Stimulated activated CD8-positive, alpha-beta memory T cell treated with anti-CD3 and anti-CD28 coated beads, Interleukin-7, amount 100 ng/mL, for 4 hours (primary cell): ENCODE results near the gene INPP5A.

Experiments
- DNase-seq, 2 donors: peaks; one replicate each; pipeline ENCODE4 v3.0.0-alpha.2; 2020; ENCODE audit warnings: low read depth in 2 of 2

The INPP5A gene

DNA sequence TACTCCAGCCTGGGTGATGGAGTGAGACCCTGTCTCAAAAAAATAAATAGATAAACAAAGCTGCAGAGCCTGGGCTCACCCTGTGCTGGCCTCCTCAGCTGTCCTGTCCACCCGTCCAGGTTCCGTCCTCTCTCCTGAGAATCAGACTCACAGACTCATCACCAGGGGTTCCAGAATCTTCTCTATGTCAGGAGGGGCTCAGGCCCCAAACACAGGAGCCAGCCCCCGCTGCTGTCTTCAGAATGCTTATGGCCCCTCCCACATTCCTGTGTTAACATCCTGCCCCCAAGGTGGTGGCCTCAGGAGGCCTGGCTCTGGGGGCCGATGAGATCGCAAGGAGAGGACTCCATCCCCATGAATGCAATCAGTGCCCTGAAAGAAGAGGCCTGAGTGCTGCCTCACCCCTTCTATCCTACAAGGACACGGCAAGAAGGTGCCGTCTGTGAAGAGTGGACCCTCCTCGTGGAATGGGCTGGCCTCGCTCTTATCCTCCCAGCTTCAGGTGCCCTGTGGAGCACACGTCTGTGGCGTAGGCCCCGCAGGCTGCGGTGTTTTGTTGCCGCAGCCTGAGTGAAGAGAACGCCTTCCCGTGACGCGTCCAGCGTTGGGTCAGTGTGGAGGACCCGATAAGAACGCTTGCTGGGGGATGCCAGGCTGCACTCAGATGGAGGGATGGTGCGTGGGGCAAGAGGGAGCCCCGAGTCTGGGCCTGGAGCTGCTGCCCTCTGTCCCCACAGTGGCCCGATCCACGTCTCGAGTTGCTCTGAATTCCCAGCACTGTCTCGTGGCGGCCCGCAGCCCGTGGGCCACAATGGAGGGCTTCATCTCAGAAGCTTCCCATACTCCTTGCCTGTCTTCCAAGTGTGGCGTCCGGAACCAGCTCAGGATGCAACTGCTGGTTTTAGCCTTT is 77.1 kb downstream of the INPP5A start:
- DNase-seq: no peak

DNA sequence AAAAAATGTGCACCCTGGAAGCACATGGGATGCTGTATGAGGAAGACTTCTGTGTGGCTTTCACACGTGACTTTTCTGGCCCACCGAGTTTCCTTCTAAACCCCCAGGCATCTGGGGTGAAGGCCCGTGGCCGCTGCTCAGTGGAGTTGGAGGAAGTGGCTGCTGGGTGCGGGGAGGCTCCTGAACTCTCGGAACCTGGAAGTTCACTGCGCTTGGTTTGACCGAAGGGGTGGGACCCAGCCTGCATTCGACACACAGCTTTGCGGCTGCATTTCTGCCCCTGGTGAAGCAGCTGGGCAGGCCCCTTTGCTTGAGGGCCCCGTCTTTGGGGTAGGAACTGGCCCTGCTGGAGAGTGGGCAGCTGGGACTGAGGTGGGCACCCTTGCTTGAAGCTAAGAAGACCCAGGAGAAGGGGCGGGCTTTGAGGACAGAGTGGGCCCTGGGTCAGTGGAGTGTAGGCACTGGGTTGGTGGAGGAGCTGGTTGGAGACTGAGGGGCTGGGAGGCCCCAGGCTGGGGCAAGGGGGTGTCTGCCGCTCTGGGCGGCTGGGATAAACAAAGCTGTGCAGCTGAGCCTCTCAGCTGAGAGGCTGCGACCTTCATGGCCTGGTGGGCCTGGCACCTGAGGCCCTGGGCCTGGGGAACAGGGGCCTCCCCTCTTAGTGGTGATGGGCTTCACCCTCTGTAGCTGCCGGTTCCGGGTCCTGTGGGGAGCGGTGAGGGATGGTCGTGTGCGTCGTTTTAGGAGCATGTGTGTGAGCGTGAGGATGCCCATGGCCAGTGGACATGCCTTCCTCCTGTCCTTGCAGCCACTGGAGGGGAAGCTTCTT is 78.0 kb downstream of the INPP5A start:
- DNase-seq: no peak

DNA sequence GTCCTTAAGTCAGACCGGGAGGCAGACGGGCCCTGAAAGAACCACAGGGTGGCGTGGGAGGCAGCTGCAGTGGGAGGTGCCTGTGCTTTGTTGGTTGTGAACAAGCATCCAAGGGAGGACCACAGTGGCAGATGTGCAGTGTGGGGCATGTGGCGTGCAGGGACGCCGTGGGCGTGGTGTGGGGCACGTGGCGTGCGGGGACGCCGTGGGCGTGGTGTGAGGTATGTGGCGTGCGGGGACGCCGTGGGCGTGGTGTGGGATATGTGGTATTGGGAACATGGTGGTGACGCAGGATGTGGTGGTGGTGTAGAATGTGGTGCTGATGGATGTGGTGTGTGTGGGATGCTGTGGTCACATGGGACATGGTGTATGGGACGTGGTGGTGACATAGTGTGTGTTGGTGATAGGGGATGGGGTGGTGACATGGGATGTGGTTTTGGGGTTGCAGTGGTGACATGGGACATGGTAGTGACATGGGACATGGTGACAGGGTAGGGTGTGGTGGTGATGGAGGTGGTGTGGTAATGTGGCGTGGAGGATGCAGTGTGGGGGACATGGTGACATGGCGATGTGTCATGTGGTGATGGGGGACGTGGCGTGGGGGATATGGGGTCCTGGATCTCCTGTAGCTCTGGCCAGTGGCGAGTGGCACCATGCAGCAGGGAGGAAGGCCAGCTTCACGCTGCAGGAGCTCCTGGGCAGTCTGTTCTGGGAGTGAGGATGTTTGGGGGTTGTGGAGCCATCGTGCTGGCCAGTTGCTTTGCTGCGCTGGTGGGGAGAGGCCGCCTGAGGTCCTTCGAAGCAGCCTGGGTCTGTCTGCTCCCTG is 78.8 kb downstream of the INPP5A start:
- peak; percentile 39 to 45 for DNase-seq

DNA sequence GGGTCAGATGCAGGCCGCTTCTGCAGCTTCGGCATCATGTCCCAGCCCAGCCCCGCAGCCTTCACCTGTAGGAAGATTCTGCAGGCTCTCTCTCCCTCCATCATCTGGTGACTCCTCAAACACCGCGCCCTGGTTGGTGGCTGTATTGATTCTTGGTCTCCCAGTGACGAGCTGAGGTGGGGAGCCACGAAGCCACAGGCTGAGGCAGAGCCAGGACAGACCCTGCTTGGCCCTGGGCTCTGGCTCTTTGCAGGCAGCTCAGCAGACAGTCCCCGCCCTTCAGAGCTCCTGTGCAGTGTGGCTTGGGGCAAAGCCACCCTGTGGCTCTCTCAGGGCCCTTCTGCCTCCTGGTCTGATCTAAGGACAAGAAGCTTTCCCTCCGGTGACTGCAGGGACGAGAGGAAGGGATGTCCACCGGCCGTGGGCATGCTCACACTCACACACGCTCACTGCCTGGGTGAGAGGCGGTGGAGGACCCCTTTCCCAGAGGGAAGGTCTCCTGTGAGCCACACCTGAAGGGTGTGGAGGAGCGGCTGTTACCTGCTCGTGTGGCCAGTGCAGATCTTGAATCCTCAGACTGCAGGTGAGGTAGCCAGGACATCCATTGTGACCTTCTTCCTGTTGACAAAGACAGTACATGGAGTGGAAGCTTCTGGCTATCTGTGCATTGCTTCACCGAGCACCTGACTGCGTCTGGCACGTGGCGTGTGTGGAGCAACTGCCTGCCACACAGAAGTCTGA is 79.6 kb downstream of the INPP5A start:
- DNase-seq: no peak

DNA sequence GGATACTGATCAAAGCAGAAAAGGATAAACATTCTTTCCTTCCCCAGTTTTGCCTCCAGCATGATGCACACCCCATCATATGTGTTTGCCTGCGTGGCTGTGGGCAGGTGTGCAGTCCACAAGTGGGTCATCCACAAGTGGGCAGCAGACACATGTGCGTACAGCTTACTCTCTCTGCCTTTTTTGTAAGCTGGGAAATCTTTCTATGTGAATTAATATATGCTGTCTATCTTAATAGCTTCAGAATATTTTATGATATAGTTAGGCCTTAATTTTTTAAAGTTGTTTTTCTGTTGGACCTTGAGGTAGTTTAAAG is 80.1 kb downstream of the INPP5A start:
- DNase-seq: no peak

DNA sequence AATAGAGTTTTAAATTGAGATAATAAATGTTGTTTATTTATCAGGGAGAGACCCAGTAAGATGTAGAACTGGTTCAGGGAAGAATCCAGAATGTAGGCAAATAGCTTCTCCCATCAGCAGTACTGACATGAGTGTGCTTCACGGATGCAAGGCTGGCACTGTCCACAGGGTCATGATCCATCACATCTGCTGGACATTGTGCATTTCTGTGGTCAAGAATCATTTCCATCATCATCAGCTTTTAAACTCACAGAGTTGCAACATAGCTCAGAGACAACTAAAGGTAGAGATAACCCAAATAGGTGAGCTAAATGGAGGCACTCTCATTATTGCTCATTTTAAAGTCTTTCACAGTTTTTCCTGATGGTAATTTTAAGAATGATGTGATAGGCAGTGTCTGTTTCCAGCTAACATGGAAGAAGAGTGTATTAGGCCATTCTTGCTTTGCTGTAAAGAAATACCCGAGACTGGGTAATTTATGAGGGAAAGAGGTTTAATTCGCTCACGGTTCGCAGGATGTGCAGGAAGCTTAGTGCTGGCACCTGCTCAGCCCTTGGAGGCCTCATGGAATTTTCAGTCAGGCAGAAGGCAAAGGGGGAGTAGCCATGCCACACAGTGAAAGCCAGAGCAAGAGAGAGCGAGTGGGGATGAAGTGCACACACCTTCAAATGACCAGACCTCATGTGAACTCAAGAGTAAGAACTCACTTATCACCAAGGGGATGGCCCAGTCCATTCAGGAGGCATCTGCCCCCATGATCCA is 80.8 kb downstream of the INPP5A start:
- no peak for DNase-seq

DNA sequence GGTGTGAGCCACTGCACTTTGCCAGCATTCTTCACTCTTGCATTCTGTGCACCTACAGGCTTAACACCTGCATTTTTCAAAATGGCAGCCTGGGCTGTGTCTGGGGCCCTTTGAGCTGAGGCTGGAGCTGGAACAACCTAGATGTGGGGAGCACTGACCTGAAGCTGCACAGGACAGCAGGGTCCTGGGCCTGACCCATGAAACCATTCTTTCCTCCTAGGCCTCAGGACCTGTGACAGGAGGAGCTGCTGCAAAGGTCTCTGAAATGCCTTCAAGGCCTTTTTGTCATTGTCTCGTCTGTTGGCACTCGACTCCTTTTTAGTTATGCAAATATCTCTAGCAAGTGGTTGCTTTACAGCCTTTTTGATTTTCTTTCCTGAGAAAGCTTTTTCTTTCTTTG is 82.3 kb downstream of the INPP5A start:
- DNase-seq: no peak

DNA sequence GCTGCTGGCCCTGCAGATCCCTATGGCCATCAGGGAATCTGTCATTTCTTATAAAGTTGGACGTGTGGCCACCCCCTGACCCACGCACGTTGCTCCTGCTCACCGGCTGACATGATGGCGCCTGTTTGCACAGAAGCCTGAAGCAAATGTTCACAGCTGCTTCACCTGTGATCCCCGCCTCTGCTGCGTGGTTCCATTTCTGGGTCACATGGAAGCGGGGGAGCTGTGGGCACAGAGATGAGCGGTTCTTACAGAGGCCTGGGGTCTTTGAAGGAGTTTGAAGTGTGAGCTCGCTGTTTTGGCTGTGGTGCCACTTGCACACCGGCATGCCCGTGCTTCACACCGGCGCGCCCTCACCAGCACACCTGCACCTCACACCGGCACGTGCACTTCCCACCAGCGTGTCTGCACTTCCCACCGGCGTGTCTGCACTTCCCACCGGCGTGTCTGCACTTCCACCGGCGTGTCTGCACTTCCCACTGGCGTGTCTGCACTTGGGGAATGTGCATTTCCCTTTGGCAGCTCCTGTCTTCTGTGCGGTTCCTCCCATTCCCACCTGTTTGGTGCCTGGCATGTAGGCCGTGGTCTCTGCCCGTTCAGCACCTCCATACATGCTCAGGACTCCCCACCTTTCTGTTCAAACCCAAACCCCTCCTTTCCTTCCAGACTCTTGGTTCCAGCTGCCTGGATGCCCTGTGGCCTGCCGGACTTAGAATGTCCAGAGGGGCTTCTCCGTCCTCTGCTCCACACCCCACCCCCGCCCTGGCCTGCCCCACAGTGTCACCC is 86.7 kb downstream of the INPP5A start:
- DNase-seq: no peak

DNA sequence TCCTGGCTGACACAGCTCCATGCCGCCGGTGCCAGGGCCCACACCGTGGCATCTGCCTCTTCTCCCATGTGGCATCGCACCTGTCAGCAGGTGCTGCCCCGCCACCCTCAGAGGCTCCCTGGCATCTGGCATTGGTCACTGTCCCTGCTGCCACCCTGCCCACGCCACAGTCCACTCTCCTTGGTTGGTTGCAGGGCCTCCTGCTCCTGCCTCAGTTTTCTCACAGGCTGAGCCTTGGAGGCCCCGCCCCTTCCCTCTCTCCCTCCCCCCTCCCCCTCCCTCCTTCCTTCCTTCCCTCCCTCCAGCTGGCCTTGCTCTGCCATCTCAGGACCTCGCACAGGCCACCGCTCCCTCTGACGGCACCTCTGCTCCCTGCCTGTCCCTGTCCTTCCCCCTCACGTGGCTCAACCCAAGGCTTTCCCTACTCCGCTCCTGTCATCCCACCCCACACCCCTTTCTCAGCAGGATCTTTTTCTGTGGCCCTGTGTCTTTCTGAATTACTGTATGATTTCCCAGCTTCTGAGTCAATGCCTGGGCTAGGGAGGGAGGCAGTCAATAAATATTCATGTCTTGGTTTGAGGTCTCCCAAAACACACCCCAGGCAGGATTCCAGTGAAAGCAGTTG is 87.4 kb downstream of the INPP5A start:
- no peak for DNase-seq

DNA sequence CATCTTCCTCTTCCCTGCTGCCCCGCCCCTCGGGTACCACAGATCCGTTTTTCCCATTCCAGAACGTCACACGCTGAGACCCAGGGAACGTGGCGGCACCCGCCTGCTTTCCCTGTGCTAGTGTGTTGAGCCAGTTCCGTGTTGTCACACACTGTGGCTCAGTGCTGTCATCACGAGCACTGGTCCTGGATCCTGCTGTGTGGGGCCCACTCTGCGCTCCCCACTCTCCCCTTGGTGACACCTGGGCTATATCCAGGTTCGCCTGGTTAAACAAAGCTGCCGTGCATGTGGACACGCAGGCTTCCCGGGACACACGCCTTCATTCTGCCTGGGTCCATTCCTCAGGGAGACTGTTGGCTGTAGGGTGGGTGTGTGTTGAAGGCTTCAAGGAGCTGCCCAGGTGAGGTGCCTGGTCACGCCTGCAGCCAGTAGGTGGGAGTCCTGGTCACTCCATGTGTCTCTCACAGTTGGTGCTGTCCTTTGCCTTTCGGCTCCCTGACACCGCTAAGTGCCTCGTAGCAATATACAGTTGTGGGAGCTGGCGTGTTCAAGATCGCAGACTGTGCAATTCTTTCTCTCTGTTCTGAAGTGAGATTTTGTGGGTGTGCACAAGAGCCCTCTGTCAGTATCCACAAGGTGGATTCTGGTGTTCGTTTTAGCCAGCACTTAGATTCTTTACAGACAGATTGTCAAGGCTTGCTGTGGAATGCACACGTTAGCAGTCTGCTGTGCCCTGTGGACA is 88.6 kb downstream of the INPP5A start:
- DNase-seq: no peak

DNA sequence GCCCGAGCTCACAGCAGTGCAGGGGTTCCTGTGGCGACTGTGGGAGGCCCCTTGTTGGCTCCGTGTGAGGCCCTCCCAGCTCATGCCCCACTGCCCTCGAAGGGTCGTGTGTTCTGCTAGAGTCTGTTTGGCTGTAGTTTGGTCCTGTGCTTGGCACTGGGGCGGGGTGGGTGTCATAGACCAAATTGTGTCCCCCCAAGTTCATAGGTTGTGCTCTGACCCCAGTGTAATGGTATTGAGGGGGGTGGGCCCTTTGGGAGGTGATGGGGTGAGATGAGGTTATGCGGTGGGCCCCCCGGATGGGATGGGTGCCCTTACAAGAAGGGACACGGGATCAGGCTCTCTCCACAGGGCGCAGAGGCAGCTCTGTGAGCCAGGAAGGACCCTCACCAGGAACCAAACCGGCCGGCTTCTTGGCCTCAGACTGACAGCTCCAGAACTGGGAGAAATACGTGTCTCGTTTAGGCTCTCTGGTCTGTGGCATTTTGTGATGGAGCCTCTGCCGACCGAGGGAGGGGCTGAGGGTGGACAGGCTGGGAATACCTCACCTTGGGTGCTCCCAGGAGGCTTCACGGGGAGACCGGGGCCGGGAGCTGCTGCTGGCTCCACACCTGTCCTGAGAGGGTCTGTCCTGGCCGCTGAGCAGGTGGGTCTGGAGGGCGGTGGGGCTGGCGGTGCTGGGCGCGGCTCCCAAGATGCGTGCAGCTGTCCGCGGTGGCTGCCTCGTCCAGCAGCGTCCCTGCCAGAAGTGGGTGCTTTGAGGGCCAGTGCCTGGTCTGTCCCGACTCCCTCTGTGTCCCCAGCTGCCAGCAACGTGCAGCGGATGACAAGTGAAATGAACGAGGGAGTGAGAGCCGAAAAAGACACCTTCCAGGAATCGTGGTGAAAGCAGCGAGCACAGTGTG is 89.4 kb downstream of the INPP5A start:
- DNase-seq: no peak

DNA sequence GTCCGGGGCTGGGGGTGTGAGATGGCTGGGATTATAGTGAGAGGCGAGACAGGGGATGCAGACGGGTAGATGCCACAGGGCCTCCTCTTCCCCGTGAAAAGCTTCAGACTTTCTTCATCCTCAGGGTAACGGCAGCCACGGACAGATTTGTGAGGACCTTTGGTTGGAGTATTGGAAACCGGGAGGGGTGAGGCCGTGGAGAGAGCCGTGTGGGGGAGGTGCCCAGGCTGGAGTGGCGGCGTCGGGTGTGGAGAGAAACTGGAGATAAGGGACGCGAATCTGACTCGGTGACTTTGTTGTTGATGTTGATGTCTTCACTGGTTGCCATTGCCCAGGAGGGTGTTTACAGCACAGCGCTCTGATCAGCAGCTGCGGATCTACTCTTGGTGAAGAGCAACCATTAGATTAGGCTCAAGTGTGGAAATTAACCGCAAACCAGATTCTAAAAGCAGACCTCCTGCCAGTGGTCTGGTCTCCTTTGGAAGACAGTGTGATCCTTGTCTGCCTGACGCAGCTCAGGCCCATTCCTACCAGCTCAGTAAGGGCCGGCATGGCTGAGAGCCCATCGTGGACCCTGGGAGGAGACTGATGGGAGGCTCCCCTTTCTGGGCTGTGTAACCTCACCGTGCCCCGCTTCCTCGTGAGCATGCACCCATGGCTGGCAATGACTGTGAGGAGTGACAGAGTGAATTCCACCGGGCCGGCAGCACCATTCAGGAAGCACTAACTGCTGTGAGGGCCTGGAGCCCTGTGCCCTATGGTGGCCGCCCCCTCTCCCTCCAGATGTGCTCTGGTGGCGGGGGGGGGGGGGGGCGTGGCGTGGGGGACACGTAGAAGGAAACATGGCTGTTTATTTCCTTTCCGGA is 90.3 kb downstream of the INPP5A start:
- no peak for DNase-seq

DNA sequence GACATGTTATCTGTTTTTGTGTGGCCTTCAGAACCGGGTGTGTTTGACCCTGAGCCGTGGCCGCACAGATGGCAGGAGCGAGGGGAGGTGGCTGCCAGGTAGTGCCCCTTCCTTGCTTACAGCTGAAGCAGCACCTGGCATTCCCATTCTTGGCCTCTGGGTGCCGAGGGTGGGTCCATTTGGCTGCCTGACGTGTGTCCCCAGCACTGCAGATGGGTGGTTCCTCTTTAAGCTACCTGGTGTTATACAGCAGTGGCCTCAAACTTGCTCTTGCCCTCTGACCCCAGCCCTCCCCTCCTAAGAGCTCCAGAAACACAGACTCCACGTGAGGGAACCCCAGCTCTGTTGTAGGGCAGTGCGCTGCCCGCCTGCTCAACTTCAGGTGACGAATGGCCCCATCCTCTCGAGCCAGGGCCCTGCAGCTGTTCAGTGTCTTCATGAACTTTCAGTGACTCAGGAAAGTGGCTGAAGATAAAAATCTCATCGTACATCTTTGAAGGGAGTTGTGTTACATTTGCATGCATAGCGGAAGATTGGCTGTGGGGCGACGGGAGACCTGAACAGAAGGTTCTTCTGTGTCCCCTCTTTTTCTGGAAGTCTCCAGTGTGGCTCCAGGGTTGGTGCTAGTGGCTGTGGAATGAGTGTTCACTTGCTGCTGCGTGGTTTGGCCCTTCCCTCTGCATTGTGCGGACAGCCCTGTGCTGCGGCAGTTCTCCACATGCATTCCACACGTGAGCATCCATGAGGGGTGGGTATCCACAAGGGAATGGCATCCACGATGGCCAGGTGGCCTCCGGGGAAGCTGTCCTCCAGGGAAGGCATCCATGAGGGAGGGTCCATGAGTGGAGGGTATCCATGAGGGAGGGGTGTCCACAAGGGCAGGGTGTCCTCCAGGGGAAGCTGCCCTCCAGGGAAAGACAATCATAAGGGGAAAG is 91.6 kb downstream of the INPP5A start:
- no peak for DNase-seq

DNA sequence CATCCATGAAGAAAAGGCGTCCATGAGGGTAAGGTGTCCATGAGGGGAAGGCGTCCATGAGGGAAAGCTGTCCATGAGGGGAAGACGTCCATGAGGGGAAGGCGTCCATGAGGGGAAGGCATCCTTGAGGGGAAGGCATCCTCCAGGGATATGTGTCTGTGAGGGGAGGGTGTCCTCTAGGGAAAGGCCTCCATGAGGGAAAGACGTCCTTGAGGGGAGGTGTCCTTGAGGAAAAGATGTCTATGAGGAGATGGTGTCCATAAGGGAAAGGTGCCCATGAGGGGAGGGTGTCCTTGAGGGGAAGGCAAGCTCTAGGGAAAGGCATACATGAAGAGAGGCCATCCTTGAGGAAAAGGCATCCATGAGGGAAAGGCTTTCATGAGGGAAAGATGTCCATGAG is 92.6 kb downstream of the INPP5A start:
- no peak for DNase-seq

DNA sequence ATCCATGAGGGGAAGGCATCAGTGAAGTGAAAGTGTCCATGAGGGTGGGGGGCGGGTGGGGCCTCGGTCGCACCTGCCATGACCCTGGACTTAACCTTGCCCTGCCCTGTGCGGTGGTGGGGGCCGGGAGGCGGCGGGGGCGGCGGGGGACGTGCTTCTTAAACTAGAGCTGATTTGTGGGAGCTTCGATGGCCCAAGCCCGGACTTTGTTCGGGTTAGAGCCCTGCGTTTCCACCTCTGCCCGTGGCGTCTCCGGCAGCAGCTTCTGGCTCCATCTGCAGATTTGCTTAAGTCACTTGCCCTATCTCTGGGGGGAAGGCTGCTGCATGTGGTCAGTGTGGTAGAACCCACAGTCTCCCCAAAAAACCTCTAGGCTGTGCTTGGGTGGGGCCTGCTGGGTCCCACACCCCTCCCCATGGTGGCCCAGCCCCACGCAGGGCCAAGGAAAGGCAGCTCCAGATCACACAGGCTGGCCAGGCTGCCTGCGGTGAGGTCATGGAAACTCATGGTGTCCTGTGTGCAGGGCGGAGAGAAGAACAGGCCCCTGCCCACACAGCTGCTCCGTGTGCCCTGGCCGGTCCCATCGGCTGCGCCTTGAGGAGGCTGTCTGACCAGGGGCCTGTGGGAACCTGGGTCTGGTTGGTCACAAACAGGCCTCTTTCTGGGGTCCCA is 93.2 kb downstream of the INPP5A start:
- DNase-seq: no peak
